ENCODE measurements around the gene VAPB.

Gene VAPB

DNA sequence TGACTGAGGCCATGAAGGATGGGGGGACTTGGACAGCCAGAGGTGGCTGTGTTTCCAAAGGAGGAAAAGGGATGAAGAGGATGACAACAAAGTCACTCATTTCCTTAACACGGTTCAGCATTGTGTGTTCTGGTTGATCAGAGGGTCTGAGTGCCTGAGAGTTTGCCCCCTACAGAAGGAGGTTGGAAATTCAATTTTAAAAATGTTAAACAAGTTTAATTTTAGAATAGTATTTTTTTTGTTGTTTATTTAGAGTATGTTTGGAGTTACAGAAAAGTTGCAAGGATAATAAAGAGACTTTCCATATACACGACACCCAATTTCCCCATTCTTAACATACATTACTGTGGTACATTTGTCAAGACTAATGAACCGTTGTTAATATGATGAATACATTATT lies 10.3 kb upstream of the VAPB start:
- DNase-seq, result no peak

DNA sequence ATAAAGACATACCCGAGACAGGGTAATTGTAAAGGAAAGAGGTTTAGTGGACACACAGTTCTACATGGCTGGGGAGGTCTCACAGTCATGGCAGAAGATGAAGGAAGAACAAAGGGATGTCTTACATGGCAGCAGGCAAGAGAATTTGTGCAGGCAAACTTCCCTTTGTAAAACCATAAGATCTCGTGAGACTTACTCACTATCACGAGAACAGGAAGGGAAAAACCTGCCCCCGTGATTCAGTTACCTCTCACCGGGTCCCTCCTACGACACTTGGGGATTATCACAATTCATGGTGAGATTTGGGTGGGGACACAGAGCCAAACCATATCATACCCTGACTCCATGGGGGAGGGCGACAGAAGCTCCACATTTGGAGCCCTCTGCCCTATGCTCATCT lies 7.4 kb upstream of the VAPB start:
- DNase-seq, result no peak

DNA sequence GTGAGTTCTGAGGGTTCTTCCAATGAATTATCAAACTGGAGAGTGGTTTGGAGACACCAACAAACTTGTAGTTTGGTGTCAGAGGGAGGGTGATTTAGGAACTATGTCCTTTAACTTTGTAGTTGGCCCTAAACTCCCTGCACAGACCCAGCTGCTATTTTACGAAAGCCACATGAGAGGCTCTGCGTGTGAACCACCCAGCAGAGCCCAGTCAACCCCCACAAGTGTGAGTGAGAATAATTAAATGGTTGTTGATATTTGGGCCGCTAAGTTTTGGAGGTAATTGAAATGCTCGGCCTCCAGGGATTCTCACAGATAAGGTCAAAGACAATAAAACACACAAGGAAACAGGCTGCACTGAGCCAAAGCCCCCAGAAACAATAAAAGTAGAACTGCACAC lies 6.9 kb upstream of the VAPB start:
- no peak for DNase-seq

DNA sequence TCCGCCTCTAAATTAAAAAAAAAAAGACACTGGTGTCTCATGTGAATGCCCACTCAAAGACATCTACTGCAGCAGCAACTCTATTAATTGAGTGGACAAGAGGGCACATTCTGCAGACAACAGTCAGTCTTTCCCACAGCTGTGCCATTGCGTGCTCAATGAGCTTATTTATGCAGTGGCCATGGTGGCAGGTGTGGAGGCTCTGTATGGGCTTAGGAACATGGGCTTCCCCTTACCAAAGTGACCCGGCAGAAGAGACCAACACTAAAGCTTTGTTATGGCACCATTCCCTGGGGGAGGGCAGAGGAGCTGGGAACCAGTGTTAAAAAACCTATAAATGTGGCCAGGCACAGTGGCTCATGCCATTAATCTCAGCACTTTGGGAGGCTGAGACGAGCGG lies 4.2 kb upstream of the VAPB start:
- DNase-seq, result no peak

DNA sequence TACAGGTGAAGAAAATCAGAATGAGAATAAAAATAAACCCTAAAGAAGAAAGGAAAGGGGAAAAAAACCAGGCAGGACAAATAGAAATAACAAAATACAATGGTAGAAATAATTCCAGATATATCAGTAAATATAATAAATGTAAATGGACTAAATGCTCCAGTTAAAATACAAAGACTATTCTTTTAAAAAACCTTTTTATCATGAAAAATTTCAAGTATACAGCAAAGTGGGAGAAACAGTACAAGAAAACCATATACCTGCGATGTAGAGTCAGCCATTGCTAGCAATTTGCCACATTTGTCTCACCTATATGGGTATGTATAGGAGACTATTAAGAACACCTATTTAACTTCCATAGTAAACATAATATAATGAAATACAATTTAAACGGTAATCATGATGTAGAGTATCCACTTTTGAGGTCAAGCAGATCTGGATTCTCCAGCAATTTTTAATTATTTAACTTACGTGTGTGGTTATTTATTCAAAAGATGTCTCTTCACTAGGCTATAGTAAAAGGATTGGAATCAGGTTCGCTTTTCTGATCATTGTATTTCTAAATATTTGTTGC lies 914 bp upstream of the VAPB start:
- DNase-seq, result no peak

DNA sequence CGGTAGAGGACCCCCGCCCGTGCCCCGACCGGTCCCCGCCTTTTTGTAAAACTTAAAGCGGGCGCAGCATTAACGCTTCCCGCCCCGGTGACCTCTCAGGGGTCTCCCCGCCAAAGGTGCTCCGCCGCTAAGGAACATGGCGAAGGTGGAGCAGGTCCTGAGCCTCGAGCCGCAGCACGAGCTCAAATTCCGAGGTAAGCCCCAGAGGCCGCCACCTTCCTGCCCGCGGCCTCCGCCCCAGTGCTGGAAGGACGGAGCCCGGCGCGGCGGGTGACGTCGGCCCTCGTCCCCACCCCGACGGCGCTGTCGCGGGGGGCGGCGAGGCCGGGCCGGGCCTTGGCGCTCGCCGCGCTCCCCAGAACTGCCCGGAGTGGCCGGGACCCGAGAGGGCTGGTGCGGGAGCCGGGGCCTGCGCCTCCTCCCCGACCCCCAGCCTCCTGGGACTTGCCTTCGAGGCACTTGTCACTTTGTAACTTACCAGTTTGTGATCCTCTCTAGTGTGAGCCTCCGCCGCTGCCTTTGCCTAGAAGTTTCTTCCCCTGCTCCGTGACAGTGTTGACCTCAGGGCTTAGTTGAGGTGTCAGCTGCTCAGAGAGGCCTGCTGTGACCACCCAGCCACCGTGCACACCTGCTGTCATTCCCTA lies 417 bp downstream of the VAPB start:
- DNase-seq, result peak; percentile 18

DNA sequence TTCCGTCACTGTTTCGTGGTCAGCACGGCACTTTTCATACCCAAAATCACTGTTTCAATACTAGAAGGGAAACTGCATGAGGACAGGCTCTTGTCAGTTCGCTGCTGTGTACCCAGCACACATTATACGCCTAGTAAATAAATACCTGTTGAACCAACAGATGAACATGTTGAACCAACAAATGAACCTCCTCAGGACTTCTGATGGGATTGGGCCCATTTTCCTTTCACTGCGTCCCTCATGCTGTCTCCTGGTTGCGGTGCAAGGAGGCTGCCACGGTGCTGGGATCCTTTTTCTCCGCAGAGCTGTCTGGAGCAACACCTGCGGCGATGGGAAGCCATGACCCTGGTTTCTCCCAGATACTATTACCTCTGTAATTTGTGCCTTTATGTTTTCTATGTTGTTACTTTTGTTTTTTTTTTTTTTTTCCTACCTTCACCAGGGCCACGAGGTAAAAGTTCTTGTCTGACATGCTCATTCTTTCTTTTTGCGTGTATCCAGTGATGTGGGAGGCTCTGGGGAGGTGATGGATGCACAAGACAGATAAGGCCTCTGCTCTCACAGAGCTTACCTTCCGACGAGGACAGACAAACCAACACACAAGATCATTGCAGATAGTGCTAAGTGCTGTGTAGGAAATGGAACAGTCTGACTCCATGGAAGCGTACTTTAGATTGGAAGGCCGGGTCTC lies 1.1 kb downstream of the VAPB start:
- no peak for DNase-seq

DNA sequence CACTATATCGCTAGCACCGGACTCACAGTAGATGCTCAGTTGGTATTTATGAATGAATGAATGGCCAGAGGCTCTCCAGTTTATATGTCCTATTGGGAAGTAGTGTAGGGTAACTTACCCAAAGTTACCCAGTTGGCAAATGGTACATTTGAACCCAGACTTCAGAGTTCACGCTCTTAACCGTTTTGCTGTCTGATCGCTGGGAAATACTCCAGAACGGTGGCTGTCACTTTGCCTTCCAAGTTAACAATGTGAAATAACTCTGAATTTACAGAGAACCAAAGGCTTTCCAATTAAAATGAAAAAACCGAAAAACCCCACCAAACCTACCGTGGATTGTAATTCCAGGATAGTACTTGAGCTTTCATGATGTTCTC lies 1.6 kb downstream of the VAPB start:
- no peak for DNase-seq

DNA sequence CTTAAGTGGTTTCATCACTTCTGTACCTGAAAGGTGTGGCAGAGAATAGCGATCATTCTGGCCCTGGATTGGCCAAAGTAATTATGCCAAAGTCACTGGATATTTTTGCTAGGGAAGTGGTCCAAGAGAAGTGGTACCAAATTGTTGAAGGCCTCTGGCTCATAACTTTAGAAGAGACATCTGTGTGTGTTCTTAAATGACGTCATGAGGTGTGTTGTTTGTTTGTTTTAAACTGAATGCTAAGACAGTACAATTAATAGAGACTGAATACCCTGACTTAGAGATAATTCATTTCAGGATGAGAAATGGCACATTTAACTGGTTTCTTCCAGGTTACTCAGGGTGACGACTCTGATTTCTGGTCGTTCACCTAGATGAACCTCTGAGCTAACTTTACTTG lies 3.3 kb downstream of the VAPB start:
- DNase-seq, result no peak

DNA sequence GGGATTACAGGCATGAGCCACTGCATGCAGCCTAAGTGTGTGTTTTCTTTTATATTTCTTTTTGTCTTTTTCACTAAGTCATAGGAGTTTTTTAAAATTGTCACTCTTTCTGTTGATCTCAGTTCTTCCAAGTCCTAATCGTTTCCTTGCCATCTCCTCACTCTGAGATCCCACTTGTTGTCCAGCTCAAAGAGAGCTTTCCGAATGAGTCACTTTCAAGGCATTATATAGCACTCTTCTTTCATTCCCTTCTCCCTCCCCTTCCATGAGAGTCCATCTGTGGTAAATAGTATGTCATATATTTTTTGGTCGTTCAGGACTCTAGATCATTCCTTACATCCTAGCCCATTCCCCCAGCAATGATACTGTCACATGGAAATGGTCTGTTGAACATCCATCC lies 4.3 kb downstream of the VAPB start:
- no peak for DNase-seq

DNA sequence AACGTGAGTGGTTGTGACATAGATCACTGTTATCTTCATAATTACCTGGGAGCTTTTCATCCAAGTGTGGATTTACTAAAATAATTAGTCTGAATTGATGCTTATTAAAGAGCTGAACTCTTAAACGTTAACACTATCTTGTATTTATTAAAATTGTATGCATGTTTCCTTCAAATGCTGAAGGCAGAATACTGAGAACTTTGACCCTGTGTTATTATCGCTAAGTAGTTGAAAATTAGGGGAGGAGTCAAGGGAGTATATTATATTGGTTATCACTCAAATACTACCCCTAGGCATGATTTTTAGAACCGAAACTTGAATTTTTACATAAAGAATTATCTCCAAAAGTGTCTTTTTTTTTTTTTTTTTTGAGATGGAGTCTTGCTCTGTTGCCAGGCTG lies 5.8 kb downstream of the VAPB start:
- no peak for DNase-seq

DNA sequence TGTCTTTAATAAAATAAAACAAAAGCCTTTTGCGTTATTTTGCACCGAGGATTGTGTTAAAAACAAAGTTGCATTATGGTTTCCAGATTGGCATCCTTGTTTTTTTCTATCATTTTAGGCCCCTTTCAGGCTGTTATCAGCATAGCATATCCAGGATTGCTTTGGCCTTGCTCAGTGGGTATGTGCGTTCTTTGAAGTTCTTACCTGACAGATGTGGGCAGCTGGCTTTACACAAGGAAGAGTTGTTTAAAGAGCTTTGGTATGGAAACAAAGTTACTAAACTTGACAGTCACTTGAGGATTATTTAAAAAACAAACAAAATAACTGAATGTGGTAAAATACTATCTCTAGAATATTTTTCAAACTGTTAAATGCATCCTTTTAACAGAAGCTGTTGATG lies 6.6 kb downstream of the VAPB start:
- no peak for DNase-seq

DNA sequence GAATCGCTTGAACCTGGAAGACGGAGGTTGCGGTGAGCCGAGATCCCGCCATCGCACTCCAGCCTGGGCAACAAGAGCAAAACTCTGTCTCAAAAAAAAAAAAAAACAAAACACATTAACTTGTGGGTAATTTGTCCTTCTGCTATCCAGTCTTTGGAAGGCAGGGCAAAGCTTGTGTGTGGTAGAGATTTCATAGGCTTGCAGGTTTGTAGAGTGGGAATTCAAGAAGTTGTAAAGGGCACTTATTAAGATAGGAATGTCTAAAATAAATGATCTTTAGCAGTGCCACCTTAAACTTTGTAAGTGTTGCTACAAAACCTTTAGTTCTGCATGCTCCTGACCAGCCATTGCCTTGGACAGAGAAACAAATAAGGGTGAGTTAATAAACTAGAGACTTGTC lies 8.4 kb downstream of the VAPB start:
- DNase-seq, result no peak

DNA sequence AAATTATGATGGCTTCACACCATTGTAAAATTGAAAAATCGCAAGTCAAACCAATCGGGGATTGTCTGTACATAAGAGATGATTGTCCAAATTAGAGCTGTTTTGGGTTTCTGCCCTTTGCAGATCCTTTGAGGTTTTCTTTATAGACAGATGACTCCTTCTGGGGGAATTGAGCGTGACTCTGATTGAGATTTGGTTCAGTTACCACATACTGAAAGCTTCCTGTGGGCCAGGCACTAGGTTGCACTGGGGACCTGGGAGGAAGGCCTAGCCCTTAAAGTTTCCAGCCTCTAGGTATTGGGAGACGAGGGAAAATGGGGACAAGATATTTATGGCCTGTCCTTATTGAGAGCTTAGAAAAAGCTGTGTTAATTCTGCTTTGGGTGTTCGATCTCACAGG lies 9.2 kb downstream of the VAPB start:
- no peak for DNase-seq

DNA sequence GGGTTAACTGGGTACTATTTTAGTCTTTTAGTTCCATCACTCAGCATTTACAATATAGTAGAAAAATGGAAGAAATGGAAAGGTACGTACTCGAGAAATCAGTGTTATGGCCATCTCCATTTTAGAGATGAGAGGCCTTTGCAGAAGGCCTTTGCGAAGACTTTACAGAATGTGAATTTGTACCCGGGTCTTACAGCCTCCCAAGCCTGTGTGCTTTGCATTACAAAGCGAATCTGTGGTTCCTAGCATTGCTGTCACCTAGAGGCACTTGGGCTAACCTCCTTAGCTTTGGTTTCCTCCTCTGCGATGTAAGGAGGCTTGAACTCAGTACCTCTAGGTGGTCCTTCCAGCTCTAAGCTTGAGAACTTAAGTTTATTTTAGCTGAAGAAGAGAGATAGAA lies 10.9 kb downstream of the VAPB start:
- no peak for DNase-seq

DNA sequence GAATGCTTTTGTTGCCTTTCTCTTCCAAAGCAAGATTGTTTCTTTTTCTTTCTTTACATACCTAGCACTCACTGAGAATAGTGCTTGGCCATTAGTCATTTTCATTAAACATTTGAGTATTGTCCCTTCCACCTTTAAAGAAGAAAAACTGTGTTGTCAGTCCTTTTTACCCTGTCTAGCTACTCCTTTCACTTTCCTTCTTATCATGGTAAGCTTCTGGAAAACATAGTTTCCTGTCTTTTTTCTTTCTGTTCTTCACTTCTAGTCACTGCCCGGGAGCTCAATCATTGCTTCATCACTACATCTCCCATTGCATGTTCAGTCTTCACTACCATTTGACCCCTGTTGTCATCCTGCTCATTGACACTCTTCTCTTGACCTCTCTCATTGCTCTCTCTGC lies 12.1 kb downstream of the VAPB start:
- no peak for DNase-seq

DNA sequence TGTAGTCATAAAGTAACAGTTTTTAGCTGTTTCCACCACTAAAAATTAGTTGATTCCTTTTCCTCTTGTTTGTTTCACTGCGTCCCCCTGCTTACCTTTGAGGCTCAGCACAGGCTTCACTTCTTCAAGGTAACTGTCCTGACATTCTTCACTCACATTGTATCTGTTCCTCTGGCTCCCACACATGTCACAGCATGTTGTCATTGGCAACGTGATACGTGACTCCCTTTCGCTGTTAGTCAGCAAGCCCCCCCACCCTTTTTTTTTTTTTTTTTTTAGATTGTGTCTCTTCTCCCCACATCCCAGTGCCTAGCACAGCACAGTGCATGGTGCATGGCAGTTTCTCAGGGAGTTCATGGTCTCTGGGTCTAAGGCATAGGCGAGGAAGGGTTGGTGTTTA lies 13.3 kb downstream of the VAPB start:
- no peak for DNase-seq

DNA sequence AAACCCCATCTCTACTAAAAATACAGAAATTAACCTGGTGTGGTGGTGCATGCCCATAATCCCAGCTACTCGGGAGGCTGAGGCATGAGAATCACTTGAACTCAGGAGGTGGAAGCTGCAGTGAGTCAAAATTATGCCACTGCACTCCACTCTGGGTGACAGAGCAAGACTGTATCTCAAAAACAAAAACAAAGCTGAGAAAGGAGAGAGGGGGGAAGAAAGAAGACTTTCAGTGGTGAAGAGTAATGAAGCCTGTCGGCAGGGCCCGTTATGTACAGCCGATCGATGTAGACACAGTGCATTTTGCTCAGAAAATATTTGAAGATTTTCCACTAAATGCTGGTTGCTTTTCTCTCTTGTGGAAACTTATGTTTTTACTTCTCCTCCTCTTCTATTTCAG lies 13.8 kb downstream of the VAPB start:
- no peak for DNase-seq

DNA sequence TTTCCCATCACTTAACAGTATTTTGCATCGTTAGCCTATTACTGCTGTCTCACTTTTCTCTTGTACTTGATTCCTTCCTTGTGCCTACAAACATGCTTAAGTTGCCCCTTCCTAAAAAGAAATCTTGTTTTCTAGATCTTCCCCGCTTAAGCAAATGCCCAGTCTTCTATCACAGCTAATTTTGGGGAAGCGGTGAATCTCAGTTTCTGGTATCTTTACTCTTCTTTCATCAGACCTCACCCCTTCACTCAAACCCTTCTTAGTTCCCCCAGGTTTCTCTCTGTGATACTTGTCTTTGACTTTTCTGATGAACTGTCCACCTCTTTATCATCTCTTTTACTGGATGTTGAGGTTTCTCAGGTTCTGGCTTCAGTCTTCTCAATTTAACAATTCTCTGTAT lies 14.2 kb downstream of the VAPB start:
- DNase-seq, result no peak

DNA sequence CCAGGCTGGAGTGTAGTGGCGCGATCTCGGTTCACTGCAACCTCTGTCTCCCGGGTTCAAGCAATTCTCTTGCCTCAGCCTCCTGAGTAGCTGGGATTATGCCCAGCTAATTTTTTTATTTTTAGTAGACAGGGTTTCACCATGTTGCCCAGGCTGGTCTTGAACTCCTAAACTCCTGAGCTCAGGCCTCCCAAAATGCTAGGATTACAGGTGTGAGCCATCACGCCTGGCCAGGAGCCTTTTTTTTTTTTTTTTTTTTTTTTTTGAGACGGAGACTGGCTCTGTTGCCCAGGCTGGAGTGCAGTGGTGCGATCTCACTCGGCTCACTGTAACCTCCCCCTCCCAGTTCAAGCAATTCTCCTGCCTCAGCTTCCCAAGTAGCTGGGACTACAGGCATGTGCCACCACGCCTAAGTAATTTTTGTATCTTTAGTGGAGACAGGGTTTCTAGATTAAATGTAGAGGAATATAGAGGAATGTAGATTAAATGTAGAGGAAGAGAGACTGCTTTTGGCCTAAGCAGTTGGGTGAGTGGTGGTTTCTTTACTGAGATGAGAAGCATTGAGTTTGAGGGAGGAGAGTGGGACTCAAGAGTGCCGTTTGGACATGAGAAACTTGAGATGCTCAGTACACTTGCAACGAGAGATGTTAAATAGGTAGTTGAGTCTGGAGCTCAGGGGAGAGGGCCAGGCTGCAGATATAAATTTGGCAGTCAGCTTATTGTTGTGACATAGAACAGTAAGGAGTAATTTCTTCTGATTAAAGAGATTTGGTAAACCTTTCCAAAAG lies 16.7 kb downstream of the VAPB start:
- DNase-seq, result no peak

DNA sequence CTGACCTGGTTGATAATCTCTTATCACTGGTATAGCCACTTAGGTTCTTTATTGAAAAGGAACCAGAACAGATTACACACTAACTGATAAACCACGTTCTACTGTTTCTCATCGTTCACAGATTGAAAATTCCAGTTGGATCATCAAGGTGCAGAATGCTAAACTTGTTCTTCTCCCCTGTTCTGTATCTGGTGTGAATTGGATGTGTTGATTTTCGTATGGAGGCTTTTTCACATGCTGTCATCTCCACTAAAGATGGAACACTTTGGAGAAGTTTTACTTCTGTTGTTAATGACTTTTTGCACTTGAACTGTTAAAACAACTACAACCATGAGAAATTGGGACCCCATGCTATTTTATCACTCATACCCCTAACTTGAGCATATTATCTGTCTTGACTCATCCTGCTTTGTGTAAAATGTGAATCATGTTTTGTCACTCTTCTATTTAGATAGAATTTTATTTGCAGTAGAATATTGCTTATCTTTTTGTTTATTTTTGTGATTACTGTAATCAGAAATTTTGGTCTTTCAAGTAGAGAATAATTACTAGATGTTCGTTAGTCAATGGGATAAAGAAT lies 17.5 kb downstream of the VAPB start:
- no peak for DNase-seq

DNA sequence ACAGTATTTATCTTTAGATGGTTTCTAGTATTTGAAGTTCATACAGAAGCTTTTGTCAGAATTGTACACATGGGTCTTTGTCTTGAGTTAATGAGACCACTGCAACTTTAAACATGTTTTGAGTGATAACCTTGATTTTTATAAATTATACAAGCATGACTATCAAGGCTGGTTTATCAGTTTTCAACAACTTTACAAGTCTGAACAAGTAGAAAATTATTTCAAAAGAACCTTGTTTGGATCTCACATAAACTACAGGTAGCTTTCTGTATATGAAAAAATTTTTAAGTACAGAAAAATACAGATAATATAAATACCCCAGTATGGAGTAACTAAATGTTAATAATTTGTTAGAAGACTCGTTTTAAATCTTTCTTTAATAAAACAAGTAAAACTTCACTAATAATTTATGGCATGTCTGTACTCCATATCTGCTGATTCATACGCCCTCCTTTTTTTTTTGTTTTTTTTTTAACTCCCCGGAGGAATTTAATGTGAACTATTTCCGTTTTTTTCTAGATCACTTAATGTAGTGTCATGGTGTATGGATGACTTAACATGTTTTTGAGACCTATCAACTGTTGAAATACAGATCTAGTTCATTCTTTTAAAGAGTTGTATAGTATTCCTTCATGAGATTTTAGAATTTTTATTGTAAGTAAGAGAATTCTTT lies 18.3 kb downstream of the VAPB start:
- DNase-seq, result no peak

DNA sequence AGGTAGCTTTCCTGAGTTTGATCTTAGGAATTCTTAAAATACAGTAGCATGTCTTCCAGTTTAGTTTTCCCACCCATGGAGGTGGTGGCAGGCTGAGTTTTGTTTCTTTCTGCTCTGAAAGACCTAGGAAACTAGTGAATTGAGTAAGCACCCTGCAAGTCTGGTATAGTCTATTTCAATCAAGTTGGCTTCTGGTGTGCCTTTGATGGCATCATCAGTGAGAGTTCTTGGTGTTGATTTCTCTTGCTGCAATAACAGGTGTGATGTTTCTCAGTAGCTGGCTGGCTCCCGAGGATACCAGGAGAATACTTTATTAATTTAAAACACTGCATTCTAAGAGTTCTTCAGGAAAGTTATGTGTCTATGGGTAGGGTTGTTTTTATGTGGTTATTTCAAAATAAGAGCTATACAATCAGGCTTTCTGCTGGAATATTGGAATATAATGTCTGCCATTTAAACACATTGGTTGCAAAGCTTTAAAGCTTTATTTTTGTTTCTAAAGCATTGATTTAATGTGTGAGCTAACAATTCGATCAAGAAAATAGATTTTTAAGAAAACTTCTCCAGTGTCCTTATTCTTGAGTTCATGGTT lies 19.0 kb downstream of the VAPB start:
- no peak for DNase-seq
